EL (cell line): ENCODE results near the gene PMVK.
A peak's percentile ranks its signal among the peaks of the same experiment; 100 is the strongest.
"Not testable (repeated sequence)": the region's sequence is repeated elsewhere in the genome, so short reads cannot be mapped to it uniquely, and the experiment has no call there.

Experiments used
- DNase-seq: peaks from one replicate; pipeline ENCODE4 v3.0.0-alpha.2; 2016

Gene PMVK

DNA sequence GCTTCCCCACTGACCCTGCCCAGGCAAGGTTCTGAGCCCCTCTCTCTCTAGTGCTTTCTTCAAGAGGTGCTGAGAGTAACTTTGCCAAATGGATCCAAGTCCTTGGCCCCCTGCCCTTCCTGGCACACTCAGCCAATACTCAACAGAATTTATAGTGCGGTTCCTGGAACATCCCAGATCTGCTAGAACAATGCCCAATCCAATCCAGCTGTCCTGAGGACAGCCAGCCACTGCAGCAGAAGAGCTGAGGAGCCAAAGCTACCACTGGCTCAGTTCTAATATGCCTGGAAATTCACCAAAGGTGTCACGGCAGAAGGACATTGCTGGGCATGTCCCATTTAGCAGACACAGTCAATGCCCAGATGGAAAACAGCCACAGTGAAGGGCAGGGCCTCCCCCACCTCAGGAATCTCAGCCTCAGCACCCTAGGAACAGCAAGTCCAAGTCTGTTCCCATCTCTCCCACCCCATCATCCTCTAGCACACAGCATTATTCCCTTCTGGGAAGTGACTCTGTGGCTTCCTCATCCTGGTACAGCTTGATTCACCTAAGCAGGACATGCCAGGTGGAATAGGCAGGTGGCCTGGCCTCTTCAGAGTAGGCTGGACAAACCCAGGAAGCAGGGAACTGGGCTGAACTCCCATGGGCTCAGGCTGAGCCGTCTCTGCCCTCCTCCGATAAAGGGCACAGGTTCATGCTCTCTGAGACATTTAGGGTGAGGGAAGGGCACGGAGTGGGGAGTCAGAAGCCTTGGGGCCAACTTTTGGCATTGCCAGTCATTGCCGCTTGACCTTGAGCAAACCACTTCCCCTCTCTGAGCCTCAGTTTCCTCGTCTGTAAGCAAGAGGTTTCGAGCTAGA, 24.6 kb downstream of the PMVK start:
- no peak for DNase-seq

DNA sequence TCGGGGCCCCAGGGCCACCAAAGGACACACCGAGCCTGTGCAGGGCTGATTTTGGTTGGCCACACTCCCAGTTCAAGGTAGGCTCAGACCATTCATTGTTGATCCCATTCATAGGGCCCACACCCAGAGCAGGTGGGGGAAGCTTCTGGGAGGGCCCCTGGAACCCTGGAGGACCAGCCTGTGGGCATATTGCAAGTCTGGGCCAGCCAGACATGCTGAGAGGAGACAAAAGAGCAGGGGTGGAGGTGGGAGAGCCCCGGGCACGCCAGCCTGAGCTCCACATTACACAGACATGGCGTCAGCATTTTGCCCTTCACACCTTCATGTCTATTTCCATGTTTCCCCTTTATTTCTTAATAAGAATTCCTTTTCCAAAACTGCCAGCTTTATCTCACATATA, 25.7 kb downstream of the PMVK start:
- no peak for DNase-seq

DNA sequence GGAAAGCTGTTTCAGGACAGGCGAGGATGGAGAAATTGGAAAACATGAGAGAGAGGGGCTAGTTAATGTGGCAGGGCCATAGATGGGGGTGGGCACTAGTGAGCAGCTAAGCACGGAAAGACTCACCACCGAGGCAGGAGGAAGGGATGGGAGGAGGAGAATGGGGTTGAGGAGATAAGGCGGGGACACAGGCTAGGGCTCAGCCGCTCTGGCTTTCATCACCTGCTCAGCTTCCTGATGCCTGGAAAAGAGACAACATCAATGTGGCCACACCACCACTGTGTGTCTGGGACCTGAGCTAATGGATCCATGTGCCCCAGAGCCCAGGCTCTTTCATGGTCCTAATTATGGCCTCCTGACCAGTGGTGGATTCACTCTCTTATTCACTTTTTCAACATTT, 27.6 kb downstream of the PMVK start:
- no peak for DNase-seq

DNA sequence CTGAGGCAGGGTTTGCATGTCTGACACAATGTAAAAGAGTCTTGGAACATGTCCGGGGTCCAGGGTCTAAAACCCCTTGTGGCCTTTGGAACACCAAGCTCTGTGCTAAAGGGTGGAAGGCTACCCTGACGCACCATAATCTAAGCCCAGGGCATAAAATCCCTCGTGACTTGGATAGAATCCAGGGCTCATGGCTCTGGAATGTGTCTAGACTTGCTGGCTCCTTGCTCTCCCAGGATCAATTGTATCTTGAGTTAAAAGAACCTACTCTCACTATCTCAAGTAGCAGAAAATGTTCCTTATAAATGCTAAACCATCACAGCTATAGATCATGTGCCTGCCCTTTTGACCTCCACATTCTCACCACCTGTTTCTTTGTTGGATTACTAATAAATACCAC, 28.4 kb downstream of the PMVK start:
- not testable (repeated sequence) for DNase-seq

DNA sequence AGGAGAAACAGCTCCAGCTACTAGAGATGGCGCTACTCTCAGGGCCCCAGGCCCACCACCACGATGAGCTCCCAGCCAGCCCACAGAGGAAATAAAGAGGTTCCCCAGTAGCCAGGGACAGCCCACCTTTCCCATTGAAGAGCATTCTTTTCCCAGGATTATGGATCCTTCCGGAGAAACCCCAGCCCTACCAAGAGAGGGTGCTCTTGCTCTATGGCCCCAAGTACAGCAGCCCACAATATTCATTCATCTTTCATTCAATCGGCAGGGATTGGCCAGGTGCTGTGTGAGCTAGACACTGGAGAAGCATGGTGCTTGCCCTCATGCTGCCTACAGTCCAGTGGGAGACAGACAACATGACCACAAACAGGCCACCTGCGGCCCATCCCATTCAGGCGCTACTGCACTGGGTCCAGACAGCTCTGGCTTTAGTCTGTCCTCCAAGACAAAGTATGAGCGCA, 29.9 kb downstream of the PMVK start:
- DNase-seq: peak; percentile 19

DNA sequence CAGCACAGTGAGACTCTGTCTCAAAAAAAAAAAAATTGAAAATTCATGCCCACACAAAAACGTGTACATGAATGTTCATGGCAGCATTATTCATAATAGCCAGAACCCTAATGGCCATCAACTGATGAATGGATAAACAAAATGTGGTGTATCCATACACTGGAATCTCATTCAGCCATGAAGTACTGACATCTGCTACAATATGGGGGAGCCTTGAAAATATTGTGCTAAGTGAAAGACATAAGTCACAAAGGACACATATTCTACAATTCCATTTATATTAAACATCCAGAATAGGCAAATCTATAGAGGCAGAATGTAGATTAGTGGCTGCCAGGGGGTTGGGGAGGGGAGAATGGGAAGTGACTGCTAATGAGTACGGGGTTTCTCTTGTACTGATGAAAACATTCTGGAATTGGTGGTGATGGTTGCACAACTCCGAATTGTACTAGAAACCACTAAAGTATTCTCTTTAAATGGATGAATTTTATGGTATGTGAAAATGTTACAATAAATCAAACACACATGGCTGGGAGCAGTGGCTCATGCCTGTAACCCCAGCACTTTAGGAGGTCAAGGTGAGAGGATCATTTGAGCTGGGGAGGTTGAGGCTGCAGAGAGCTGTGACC, 33.5 kb downstream of the PMVK start:
- no peak for DNase-seq

DNA sequence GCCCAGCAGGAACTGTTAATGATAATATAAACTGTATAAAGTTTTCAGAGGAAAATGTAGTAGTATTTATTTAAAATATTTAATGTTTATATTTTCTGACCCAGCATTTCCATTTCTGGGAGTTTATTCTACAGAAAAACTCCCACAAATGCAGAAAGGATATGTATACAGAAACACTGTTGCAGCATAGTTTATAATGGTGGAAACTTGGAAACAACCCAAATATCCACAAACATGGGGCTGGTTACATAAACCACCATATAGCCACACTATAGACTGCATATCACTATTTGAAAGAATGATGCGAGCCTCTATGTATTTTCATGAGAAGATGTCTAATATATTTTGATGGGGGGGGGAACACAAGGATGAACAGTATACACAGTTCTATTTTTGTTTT, 34.9 kb downstream of the PMVK start:
- no peak for DNase-seq

DNA sequence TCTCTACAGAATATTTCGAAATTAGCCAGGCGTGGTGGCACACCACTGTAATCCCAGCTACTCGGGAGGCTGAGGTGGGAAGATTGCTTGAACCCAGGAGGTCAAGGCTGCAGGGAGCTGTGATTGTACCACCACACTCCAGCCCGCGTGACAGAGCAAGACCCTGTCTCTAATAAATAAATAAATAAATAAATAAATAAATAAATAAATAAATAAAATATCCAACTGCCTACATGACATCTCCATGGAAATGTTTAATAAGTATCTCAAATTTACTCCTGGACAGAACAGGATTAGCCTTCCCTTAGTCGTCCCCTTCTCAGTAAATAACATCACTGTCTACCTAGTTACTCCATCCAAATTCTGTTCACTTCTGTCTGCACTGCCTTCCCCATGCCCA, 37.5 kb downstream of the PMVK start:
- DNase-seq: no peak

DNA sequence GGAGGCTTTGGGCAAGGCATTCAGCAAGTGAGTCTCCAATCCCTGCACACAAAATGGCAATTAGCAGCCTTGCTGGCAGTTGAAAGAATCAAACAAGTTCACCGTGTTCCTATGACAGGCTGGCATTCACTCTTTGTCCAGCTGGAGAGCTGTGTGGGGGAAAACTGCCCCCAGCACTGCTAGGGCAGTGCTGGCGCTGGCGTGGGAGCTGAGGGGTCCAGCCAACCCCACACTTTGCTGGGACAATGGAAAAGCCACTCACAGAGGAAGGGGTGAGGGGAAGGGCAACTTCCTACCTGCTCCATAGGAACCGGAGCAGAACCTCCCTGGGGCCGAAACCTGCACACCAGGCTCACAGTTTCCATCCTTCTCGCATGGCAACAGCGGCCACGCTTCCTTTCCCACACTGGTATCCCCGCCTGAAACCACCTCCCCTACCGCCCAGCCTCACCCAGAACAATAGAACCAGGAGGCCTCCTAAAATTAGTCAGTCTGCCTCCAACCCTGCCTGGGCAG, 39.7 kb downstream of the PMVK start:
- no peak for DNase-seq

DNA sequence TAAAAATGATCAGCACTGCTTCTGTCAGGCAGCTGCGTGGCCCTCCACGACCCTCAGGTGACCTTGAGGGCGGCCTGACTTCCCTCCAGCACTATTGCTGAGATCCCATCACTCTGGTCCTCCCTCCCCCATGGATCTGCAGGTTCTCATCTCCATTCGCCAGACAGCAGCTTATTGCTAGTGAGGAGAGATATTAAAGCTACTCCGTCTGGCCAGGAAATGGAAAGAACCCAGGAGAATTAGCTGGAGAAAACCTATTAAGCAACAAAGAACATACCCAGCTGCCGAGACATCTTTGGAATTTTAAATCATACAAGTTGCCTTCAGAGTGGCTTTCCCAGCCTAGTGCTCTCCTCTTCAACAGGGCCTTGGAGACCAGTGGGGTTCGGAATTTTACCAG, 40.7 kb downstream of the PMVK start:
- no peak for DNase-seq

DNA sequence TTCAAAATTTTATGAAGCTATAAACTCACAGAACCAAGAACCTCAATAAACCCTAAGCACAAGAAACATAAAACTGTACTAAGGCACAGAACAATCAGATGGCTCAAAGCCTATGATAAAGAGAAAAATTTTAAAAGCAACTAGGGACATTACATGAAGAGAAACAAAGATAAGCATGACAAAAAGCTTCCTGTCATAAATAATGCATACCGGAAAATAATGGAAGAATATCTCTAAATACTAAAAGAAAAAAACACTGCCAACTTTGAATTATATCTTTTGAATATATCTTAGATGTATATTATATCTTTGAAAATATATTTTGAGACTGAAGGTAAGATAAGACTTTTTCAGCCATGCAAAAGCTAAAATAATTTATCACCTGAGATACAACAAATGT, 45.1 kb downstream of the PMVK start:
- no peak for DNase-seq

DNA sequence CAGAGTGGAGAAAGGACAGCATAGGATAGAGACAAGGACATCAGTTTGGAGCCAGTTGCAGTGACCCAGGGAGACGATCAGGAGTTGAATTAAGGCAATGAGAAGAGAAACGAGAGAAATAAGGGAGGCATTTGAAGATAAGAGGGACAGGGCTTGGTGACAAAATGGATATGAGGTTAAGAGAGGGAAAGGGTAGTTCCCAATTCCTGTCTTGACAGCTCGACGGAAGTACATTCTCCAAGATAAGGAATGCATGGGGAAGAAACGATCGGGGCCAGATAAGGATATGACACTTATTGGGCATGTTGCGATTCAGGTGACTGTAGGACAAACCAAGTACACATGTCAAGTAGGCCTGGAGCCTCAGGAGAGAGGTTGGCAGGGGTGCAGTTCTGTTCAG, 47.8 kb downstream of the PMVK start:
- DNase-seq: no peak

DNA sequence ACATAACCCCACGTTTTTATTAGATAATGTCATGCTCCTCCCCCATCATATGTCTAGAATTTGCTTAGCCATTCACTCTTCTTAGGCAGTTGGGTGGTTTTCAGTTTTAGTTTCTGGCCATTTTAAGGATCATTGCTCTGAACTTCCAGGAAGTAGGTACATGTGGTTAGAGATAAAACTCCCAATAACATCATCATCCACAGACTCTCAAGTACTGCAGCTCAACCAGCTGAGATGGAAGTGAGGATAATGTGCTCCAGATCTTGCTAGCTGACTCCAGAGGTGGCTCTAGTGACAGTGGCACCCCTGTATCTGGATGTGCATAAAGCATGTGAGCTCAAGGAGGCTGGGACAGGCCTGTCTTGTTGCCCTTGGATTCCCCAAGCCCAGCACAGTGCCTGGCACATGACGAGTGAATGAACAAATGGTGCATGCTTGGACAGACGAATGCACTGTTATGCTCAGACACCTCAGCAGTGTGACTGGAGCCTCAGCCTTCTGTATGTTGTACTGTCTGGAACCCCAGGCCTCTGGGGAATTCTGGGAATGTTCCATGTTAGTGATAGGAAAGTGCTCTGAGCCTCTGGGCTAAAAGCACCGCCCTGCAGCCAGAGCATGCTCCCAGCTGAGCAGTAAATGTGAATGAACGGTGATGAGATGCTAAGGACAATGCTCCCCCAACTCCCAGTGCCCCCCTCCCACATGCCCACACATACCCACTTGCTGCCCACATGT, 50.1 kb downstream of the PMVK start:
- no peak for DNase-seq

DNA sequence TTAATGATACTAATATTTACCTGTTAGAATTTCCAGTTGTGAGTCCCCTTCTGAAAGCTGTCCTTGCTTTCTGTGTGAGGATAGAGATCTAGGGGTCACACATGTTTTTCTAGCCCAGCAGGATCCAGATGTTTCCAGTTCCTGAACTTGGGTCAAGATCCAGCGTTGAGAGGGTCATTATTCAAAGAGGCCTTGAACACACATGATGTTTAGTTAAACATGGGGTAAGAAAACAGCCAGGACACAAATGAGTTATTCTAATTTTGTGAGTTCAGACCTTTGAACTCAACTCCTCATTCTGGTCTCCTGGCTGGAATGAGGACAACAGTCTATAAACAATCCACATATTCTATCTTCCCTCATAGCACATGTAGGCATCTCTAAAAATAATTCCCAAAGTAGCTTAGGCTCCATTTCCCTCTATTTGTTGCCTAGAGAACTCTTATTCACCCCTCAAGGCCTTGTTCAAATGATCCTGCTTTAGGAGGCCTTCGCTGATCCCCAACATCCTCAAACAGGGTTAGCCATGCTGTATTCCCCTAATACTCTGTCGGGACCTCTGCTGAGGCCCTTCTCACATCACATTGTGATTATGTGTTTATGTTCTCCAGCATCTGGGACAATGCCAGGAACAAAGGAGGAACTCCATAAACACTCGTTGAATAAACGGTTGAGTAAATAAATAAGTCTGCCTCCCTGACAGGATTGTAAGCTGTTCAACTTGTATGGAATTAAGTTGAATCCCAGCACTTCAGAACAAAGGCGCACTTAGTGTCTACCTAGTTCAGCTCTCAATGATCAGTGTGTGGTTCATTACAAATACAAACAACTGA, 51.4 kb downstream of the PMVK start:
- DNase-seq: no peak

DNA sequence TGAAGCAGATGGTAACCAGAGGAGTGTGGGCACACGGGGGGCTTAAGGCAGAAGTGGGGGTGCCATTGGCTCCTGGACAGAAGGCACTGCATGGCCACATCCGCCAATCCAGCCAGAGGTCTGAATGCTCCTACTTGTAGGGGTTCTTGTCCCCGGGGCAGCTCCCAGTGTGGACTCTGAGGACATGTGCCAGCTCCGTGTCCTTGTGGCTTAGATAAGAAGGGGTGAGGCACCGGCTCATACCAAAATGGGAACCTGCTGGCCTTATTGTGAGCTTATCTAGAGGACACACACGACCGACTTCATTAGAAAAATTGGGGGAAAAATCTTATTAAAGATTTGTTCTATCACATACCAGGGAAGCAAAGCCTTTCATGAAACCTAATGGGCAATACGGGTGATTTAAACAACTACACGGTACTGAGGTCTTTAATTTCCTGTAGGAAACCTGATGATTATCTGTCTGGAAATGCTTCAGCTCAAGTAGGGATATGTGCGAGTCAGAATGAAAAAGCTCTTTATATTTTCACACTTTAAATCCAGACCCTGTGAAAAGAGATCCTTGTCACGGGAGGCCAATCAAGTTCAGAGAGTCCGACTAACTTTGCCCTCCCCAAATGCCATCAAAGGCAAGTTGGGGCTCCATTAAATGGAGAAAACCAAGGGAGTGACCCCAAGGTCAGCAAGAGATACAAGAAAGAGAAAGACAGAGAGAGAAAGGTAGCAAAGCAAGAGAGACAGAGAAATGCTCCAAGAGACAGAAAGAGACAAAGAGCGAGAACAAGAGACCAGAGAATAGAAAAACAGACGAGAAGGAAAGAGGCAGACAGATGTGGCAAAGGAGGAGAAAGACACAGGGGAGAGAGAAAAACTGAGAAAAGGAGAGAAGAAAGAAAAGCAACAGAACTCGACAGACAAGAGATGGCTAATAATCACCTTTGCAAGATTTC, 52.3 kb downstream of the PMVK start:
- DNase-seq: no peak

DNA sequence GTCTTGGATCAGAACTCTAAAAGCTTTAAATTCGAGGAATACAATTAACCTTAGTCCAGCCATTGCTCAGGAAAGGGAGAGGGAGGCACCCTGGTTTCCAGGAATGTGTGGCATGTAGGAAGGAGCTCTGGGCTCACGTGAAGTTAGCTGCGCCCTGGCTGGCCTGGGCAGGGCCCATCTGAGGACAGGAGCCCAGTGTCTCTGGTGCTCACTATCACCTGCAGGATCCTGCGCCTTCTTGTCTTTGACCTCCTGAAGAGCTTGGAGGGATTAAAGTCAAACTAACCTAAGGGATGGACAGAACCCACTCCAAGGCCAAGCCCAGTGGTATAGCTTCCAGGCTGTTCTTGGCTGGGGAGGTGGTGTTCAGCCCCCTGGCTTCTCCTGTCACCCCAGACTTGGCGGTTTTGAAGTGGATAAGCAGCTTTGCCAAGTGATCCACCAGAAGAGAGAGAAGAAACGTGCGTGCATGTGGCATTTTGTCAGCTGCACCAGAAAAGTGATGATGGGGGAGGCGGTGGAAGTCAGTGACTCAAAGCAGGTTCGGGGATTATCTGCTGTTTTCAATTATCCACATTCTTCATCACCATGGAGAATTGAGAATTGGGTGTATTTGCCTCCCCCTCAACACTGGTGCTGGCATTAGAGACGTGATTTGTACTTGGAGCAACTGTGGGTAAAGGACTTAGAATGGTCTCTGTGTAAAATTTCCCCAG, 54.5 kb downstream of the PMVK start:
- DNase-seq: peak; percentile 10

DNA sequence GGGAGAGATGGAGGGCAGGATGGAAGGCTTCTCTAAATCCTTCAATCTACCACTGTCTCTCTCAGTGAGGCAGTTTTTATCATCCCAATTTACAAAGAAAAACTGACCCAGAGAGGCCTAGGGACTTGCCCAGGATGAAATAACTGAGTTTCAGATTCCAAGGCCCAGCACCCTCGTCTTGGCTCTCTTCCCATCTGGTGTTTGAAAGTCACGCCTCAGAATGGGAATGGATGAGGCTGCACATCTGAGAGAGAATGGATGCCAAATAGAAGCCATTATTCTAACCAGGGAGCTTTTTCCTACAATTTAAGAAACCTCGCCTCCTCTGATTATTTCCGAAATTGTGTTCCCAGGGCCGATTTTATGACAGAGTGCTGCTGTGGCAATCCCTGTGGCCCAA, 55.8 kb downstream of the PMVK start:
- no peak for DNase-seq

DNA sequence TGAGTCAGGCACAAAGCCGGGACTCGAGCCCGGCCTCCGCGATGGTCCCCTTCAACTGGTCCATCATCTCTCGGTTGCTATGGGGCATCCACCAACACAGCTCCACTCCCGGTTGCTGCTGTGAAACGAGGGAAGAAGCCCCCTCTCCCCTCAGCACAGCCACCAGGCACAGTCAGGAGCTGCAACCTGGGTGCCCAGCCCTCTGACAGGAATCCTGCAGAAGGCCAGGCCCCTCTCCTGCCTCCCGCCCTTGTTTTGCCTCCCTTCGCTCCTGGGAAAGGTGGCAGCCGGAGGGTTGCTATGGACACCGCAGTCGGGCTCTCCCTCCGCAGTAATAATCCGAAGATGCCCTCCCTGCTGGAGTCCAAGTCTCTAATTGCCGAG, 57.5 kb downstream of the PMVK start:
- DNase-seq: no peak

DNA sequence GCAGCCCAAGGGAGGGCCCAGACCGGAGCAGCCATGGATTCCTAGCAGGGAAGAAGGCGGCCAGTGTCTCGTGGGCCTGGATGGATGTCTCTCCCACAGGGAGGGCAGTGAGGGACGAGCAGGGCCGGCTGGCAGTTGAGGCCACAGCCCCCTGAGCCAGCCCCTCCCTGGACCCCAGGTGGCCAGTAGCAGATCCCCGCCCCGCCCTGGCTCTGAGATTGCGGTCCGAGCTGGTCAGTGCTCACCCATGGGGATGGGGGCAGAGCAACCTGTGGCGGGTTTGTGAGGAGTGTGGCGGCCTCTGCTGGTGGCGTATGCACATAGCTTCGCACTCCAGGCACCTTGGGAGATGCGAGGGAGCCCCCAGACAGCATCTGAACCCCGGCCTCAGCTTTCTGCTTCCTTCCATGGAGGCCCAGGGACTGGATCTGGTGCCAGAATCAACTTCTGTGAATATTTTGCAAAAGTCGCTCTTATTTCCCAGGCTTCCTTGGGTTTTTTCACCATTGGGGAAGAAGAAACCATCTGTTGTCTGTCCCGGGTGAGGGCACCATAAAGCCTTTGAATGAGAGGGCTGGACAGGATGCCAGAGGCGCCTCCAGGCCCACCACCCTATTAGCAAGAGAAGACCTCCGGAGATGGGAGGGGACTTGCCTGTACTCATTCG, 58.0 kb downstream of the PMVK start:
- DNase-seq: peak; percentile 66

DNA sequence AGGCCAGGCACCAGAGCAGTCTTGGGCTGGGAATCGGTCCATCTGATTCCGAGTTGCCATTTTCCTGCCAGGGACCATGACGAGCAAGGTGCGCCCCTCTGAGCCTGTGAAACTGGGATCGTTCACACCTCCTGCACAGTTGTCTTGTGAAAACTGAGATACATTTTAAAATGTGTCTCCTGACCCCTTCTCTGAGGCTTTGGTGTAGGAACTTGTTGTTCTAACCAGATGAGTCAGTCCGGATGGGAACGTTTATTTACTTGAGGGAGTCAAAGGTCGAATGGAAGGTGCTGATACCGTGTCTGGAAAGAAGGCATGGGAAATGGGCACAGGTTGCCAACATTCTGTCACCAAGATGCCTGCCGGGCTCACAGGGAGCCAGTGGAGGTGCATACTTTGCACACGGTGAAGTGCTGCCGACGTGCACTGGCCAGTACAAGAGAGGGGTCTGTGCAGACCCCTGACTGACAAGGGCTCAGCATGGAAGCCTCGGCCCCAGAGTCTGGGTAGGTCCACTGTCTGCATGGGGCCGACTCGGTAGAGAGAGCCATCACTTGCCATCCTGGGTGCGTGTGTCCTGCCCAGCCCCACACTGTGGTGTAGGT, 59.0 kb downstream of the PMVK start:
- DNase-seq: no peak
